ENCODE data around the gene LDB2.

DNA sequence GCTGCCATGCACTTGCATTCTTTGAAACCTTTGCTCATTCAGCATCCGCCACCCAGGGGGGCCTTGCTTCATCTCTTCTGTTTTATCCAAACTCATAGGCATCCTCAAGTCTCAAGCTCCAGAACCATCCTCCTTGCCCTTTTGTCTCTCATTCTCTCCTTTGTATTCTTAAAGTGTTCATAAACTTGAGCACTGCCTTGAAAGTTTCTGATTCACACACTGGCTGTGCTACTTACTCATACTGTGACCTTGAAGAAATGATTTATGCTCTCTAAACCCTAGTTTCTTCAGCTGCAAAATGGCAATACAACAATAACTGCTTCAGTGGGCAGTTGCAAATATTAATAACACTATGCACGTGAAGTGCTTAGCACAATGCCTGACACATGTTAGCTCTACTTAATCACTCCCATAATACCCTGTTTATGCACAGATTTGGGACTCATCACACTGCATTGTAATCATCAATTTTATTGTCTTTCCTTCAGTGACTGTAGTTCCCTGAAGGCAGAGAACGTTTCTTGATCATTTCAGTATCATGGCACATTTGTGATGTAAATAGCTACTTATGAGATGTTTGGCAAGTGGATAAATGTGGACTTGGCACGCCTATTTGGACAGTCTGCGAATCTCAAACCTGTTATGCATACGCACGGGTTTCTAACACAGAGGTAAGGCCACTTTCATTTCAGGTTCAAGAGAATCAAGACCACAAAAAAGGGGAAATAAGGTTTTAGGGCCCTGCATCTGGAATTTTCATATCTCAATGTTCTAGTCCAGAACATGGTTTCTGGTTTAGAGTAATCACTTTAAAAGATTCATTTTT, 291.0 kb downstream of the LDB2 start:
- TF ChIP-seq, protein P1, sequence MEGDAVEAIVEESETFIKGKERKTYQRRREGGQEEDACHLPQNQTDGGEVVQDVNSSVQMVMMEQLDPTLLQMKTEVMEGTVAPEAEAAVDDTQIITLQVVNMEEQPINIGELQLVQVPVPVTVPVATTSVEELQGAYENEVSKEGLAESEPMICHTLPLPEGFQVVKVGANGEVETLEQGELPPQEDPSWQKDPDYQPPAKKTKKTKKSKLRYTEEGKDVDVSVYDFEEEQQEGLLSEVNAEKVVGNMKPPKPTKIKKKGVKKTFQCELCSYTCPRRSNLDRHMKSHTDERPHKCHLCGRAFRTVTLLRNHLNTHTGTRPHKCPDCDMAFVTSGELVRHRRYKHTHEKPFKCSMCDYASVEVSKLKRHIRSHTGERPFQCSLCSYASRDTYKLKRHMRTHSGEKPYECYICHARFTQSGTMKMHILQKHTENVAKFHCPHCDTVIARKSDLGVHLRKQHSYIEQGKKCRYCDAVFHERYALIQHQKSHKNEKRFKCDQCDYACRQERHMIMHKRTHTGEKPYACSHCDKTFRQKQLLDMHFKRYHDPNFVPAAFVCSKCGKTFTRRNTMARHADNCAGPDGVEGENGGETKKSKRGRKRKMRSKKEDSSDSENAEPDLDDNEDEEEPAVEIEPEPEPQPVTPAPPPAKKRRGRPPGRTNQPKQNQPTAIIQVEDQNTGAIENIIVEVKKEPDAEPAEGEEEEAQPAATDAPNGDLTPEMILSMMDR (IDR thresholded peaks at IDR 0.05): no peak
- no peak for TF ChIP-seq POLR2AphosphoS5 (IDR thresholded peaks at IDR 0.05)
